Glomerular visceral epithelial cell (primary cell): ENCODE measurements around the gene CD4.

Source experiments
- DNase-seq: peaks from one replicate; pipeline ENCODE4 v3.0.0-alpha.2; 2016; ENCODE audit errors: extremely low spot score

CD4 gene

GRCh38 chr12:6778217-6778573 is 11.1 kb upstream of the CD4 start:
- peak; percentile 24 for DNase-seq

- DNase-seq, result peak; percentile 93
Observed at GRCh38 chr12:6778574-6779550, 10.5 kb upstream of the CD4 start.

- DNase-seq, result no peak
Observed at GRCh38 chr12:6779708-6780432, 9.5 kb upstream of the CD4 start.

DNA sequence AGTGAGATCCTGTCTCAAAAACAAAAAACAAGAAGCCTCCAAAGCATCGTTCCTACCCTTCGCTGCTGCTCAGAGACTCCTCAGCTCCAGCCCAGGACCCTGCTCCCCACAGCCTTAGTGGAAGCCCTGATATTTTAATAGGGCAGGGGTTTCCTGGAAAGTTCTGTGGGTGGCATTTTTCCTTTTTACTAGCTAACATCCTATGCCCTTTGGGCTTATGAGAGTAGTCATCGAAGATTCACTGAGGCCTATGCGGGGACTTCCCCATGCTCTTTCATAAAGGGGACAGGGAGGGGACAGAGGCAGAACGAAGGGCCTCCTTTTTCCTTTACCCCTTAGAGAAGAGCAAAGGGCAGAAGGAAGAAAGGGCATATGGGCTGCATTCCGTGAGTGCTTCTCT is 8.8 kb upstream of the CD4 start:
- no peak for DNase-seq

GRCh38 chr12:6782119-6782518 is 7.2 kb upstream of the CD4 start:
- DNase-seq, result no peak

DNA sequence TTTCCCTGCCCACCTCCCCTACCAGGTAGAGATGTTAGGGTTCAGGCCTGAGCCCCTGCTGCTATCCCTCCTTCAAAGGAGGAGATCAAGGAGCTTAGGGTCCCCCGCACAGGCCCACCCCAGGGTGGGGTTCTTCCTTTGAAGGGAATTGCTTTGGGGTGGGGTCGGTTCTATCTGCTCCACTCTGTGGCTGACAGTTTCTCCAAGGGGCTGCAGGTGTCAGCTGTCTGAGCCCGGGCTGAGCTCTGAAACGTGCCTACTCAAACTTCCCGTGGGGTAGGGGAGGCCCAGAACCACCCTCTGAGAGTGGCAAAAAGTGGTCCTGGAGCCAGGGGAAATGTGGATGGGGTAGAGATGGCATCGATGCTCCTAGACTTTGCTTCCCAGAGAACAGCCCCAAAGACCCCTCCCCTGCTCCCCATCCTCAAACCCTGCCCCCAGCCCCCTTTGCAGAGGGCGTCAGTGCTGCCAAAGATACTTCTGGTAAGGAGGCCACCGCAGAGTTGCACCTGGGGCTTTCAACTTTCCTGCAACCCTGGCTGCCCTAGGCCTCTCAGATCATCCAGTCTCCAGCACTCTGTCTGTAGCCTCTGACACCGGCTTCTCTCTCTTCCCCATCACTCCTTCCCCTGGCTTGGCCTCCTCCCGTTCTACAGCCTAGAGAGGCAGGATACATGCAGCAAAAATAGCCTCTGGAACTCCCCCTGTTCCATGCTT is 6.3 kb upstream of the CD4 start:
- no peak for DNase-seq

- DNase-seq, result no peak
Observed at GRCh38 chr12:6783828-6784227, 5.5 kb upstream of the CD4 start.

- DNase-seq, result no peak
Observed at GRCh38 chr12:6784296-6784695, 5.0 kb upstream of the CD4 start.

GRCh38 chr12:6784761-6785160 is 4.6 kb upstream of the CD4 start:
- DNase-seq, result no peak

GRCh38 chr12:6786416-6787094 is 2.8 kb upstream of the CD4 start:
- DNase-seq, result no peak

GRCh38 chr12:6787309-6787708 is 2.0 kb upstream of the CD4 start:
- DNase-seq, result no peak

DNA sequence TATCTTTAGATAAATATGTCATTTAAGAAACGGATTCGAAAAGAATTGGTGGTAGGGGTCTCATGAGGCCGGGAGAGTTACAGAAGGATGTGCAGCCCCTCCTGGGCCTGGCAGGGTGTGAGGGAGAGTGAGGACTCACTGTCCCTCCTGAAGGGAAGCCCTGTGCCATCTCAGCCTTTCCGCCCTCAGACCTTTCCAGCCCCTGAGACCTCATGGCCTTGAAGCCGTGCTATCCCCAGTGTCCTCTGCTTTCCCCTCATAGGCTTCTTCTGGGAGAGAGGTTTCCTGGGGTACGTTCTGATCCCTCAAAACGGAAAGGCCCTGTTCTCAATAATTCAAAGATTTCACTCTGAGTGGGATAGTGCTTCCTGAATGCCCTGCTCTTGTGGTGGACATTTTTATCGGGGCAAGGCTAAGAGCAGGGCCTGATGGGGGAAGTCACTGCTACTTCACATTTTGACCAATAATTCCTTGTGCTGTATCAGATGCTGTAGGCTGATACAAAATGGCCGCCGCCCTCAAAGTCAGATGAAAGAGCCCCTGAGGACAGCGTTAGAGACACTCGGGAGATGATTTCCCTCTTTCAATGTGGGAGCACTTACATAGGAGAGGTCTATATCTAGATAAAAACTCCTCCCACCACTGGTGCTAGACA is 1.3 kb downstream of the CD4 start:
- no peak for DNase-seq

DNA sequence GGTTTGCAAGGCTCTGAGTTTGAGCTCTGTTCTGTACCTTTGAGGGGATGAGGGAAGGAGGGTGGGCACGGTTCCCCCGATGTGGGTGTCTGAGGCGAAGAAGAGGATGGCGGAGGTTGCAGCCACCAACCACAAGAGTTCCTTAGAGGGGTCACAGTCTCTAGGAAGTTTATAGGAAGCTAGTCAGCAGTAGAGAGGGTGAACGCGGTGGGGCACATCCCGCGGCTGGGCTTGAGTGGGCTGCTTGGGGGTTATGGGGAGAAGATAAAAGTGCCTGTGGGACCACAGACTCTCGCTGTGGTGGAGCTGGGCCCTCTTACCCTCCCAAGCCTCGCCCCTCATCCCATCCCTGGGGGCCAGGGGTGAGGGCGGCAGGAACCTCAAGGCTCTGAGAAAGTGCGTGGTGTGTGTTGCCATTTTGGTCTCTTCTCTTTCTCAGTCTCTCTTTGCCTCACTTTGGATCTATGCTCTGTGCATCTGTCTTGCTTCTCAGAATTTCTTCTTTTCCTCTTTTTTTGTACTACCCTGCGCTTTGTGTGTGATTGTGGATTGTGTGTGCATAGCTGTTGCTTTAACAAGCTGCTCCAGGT is 2.7 kb downstream of the CD4 start:
- DNase-seq, result no peak

DNA sequence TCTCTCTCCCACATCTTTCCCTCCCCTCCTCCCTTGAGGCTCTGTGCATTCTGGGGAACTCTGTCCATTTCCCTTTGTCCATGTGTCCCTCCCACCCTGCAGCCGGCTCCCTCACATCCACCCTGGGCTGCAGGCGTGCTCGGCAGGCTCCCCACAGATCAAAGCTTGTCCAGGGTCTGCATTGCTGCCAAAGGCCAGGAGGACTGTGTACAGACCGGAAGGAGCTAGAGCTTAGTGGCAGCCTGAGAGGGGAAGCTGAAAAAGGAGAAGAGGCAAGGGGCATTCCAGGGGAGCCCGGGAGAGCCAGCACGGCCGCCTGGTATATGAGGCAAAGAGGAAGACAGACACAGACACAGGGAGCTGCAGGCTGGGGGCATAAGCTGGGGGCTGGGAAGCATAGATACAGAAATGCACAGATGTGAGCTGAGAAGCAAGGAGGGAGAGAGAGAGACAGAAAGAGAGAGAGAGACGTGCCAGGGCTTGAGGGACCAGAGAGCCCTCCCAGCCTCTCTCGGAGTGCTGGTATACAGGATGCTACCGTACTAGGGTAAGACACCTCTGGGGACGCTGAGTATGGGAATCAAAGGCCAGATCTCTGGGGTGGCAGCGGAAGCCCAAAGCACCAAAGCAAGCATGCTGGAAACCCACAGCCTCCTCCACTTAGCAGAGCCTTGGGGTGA is 3.3 kb downstream of the CD4 start:
- DNase-seq, result no peak

- no peak for DNase-seq
Observed at GRCh38 chr12:6795088-6795487, 5.8 kb downstream of the CD4 start.

DNA sequence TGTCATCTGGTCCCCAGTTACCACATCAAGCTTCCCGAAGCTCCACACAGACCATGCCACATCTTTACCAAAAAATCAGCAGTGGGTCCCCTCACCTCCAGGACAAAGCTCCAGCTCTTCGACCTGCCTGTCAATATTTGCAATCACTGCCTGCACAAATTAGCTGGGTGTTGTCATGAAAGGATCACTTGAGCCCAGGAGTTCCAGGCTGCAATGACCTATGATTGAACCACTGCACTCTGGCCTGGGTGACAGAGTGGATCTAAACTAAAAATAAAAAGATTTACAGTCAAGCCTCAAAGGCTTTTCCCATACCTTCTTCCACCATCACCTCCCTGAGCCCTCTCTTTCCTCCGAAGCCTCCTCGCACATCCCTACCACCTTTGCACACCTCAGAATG is 7.2 kb downstream of the CD4 start:
- DNase-seq, result no peak

- no peak for DNase-seq
Observed at GRCh38 chr12:6799147-6799546, 9.8 kb downstream of the CD4 start.

DNA sequence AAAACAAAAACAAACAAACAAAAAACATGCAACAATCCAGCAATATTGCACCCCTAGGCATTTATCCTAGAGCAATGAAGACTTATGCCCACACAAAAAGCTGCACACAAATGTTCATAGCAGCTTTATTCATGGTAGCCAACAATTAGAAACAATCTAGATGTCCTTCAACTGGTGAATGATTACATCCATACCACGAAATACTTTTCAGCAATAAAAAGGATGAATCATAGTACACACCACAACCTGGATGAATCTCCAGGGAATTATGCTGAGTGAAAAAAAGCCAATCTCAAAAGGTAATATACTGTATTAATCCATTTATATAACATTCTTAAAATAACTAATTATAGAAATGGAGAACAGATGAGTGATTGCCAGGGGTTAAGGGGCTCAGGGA is 17.8 kb downstream of the CD4 start:
- no peak for DNase-seq

- no peak for DNase-seq
Observed at GRCh38 chr12:6809056-6809455, 19.7 kb downstream of the CD4 start.

- DNase-seq, result no peak
Observed at GRCh38 chr12:6810758-6811157, 21.4 kb downstream of the CD4 start.
